Fibroblast of mammary gland (primary cell): ENCODE data around the gene DSEL.

Experiments used
- DNase-seq: peaks from one replicate; pipeline ENCODE4 v3.0.0-alpha.2; 2010; ENCODE audit warnings: low read depth
- H3K4me3 ChIP-seq: 2 replicates; pipeline ENCODE4 v1.5.1; 2011; ENCODE audit warnings: low read depth, mild to moderate bottlenecking, low read length, moderate library complexity; ENCODE audit not compliant: control insufficient read depth
- CTCF ChIP-seq: conservative IDR thresholded peaks from 2 replicates; pipeline ENCODE4 v1.5.1; 2011; ENCODE audit warnings: low read depth, low read length, inconsistent platforms; ENCODE audit not compliant: control insufficient read depth, insufficient read depth

Gene DSEL

GRCh38 chr18:67468038-67468437 lies 48.5 kb downstream of the DSEL start:
- no peak overlapping the region for H3K4me3 ChIP-seq
- TF ChIP-seq CTCF, result no peak
- DNase-seq, result no peak

- no peak overlapping the region for H3K4me3 ChIP-seq
- no peak for TF ChIP-seq CTCF
- DNase-seq, result no peak
Measured at GRCh38 chr18:67467188-67467587, 49.3 kb downstream of the DSEL start.

- no peak for DNase-seq
- TF ChIP-seq CTCF, result no peak
- H3K4me3 ChIP-seq, result no peak overlapping the region
Measured at GRCh38 chr18:67464499-67464898, 52.0 kb downstream of the DSEL start.

- TF ChIP-seq CTCF, result peak; percentile 45
- peak; percentile 30 for DNase-seq
- no peak overlapping the region for H3K4me3 ChIP-seq
Measured at GRCh38 chr18:67463829-67464228, 52.7 kb downstream of the DSEL start.

- peak; percentile 20 for TF ChIP-seq CTCF
- H3K4me3 ChIP-seq, result no peak overlapping the region
- peak; percentile 6 for DNase-seq
Measured at GRCh38 chr18:67456711-67457110, 59.8 kb downstream of the DSEL start.
